GM19452 (cell line): ENCODE data around the gene STK24.

Experiments
- ATAC-seq: cut with Tn5 transposase; IDR thresholded peaks from one replicate; pipeline ENCODE4 v1.9.1; 2021; ENCODE audit not compliant: unreplicated experiment

STK24 gene

GRCh38 chr13:98475522-98475921, 101.4 kb downstream of the STK24 start:
- ATAC-seq, result no peak

- ATAC-seq, result no peak
Measured at GRCh38 chr13:98474761-98475160, 102.1 kb downstream of the STK24 start.

GRCh38 chr13:98474292-98474691, 102.6 kb downstream of the STK24 start:
- no peak for ATAC-seq

- ATAC-seq, result no peak
Measured at GRCh38 chr13:98473788-98474144, 103.1 kb downstream of the STK24 start.

- no peak for ATAC-seq
Measured at GRCh38 chr13:98473135-98473787, 103.6 kb downstream of the STK24 start.

- ATAC-seq, result no peak
Measured at GRCh38 chr13:98471934-98472333, 105.0 kb downstream of the STK24 start.

GRCh38 chr13:98470920-98471319, 106.0 kb downstream of the STK24 start:
- no peak for ATAC-seq

GRCh38 chr13:98468929-98469328, 108.0 kb downstream of the STK24 start:
- no peak for ATAC-seq

- ATAC-seq, result no peak
Measured at GRCh38 chr13:98468361-98468760, 108.5 kb downstream of the STK24 start.

GRCh38 chr13:98467263-98467985, 109.5 kb downstream of the STK24 start:
- ATAC-seq, result no peak

GRCh38 chr13:98466634-98467236, 110.2 kb downstream of the STK24 start:
- no peak for ATAC-seq

GRCh38 chr13:98462946-98463345, 114.0 kb downstream of the STK24 start:
- no peak for ATAC-seq

GRCh38 chr13:98462241-98462882, 114.5 kb downstream of the STK24 start:
- ATAC-seq, result no peak

- no peak for ATAC-seq
Measured at GRCh38 chr13:98461486-98462240, 115.2 kb downstream of the STK24 start.

GRCh38 chr13:98460516-98460915, 116.4 kb downstream of the STK24 start:
- no peak for ATAC-seq

- ATAC-seq, result no peak
Measured at GRCh38 chr13:98459721-98460370, 117.1 kb downstream of the STK24 start.

- no peak for ATAC-seq
Measured at GRCh38 chr13:98459171-98459681, 117.7 kb downstream of the STK24 start.

GRCh38 chr13:98458431-98458830, 118.5 kb downstream of the STK24 start:
- ATAC-seq, result no peak

GRCh38 chr13:98457053-98457452, 119.9 kb downstream of the STK24 start:
- ATAC-seq, result no peak

GRCh38 chr13:98456413-98456845, 120.5 kb downstream of the STK24 start:
- no peak for ATAC-seq
